ENCODE data around the gene TRPM7. TPM values are rescaled to one million over a fixed set of nuclear protein-coding genes. Genes with fewer than 3 reads are reported as not detected.

TRPM7 gene
- total and polyA plus RNA-seq, 8 donors, result 4.0 to 92.8 (median 27.8) TPM

- intact Hi-C loops (cut with DNase I; ENCODE audit: low total_unique reads), result no loop called here
- TF ChIP-seq POLR2AphosphoS5 (IDR thresholded peaks at IDR 0.05) (no peak), EP300 (IDR thresholded peaks at IDR 0.05) (no peak)
- H3K9me3 ChIP-seq, result no peaks in the 10 kb centered on the region
- no peaks in the 10 kb centered on the region for H3K27me3 ChIP-seq
- H3K27ac ChIP-seq, result no peak overlapping the region
- H3K4me3 ChIP-seq, result no peak overlapping the region
- H3K36me3 ChIP-seq, result peaks cover 35 to 94% (median 89%) of the 10 kb centered on the region in 4 donors
- WGBS, 5 donors, result 63 to 78% (median 73%) methylated on average over 2 of the region's 2 CpGs
- DNase-seq, result no peak
- H3K4me1 ChIP-seq, result no peaks in the 10 kb centered on the region
These were observed 45.3 kb downstream of the TRPM7 start for GRCh38 chr15:50641318-50641717.

- Histone ChIP-seq H3K4me1 (no peaks in the 10 kb centered on the region), H3K27me3 (no peaks in the 10 kb centered on the region), H3K4me3 (no peak overlapping the region), H3K9me3 (no peaks in the 10 kb centered on the region), H3K27ac (no peak overlapping the region), H3K36me3 (peaks cover 27 to 98% (median 94%) of the 10 kb centered on the region in 4 donors)
- WGBS, 5 donors, result 93 to 98% (median 97%) methylated on average over 9 of the region's 9 CpGs
- intact Hi-C loops (cut with DNase I; ENCODE audit: low total_unique reads), result no loop called here
- TF ChIP-seq POLR2AphosphoS5 (IDR thresholded peaks at IDR 0.05) (no peak), EP300 (IDR thresholded peaks at IDR 0.05) (no peak), POLR2A (IDR thresholded peaks at IDR 0.05) (no peak), CTCF (IDR thresholded peaks at IDR 0.05) (no peak)
- DNase-seq, result no peak
These were observed 50.5 kb downstream of the TRPM7 start for GRCh38 chr15:50636146-50636545.

GRCh38 chr15:50633653-50634052 lies 52.9 kb downstream of the TRPM7 start:
- WGBS, 5 donors, result 75 to 83% (median 78%) methylated on average over 3 of the region's 3 CpGs
- Histone ChIP-seq H3K36me3 (peaks cover 38 to 98% (median 97%) of the 10 kb centered on the region in 4 donors), H3K27me3 (no peaks in the 10 kb centered on the region), H3K9me3 (no peaks in the 10 kb centered on the region), H3K4me3 (no peak overlapping the region), H3K4me1 (no peaks in the 10 kb centered on the region), H3K27ac (no peak overlapping the region)
- no peak for TF ChIP-seq POLR2A (IDR thresholded peaks at IDR 0.05)
- TF ChIP-seq EP300 (IDR thresholded peaks at IDR 0.05), result no peak
- no peak for TF ChIP-seq CTCF (IDR thresholded peaks at IDR 0.05)
- no peak for TF ChIP-seq POLR2AphosphoS5 (IDR thresholded peaks at IDR 0.05)
- intact Hi-C loops (cut with DNase I; ENCODE audit: low total_unique reads), result no loop called here
- DNase-seq, result no peak

GRCh38 chr15:50628421-50628820 lies 58.2 kb downstream of the TRPM7 start:
- WGBS, 5 donors, result 75 to 85% (median 81%) methylated on average over 5 of the region's 5 CpGs
- Histone ChIP-seq H3K36me3 (peaks cover 28 to 88% (median 87%) of the 10 kb centered on the region in 4 donors), H3K9me3 (no peaks in the 10 kb centered on the region), H3K4me3 (no peak overlapping the region), H3K27me3 (no peaks in the 10 kb centered on the region), H3K27ac (no peak overlapping the region), H3K4me1 (no peaks in the 10 kb centered on the region)
- intact Hi-C loops (cut with DNase I; ENCODE audit: low total_unique reads), result no loop called here
- no peak for TF ChIP-seq POLR2A (IDR thresholded peaks at IDR 0.05)
- DNase-seq, result no peak

- intact Hi-C loops (cut with DNase I; ENCODE audit: low total_unique reads), result no loop called here
- Histone ChIP-seq H3K27me3 (no peaks in the 10 kb centered on the region), H3K4me1 (no peaks in the 10 kb centered on the region), H3K4me3 (no peak overlapping the region), H3K27ac (no peak overlapping the region), H3K9me3 (no peaks in the 10 kb centered on the region), H3K36me3 (peaks cover 28 to 88% (median 87%) of the 10 kb centered on the region in 4 donors)
- no peak for DNase-seq
- TF ChIP-seq CTCF (IDR thresholded peaks at IDR 0.05) (no peak), POLR2AphosphoS5 (IDR thresholded peaks at IDR 0.05) (no peak), EP300 (IDR thresholded peaks at IDR 0.05) (no peak), POLR2A (IDR thresholded peaks at IDR 0.05) (no peak)
- 61 to 72% (median 66%) methylated on average over 4 of the region's 4 CpGs for WGBS, 5 donors
These were observed 59.1 kb downstream of the TRPM7 start for GRCh38 chr15:50627351-50628055.

Data from stomach (tissue), 9 donors.